ENCODE results near the gene GPC4. TPM values are rescaled to one million over a fixed set of nuclear protein-coding genes. Genes with fewer than 3 reads are reported as not detected.
"Not testable (repeated sequence)": the region's sequence is repeated elsewhere in the genome, so short reads cannot be mapped to it uniquely, and the experiment has no call there.

The GPC4 gene
- total RNA-seq, 1 donor from 2014 or later, result 64.6 TPM

DNA sequence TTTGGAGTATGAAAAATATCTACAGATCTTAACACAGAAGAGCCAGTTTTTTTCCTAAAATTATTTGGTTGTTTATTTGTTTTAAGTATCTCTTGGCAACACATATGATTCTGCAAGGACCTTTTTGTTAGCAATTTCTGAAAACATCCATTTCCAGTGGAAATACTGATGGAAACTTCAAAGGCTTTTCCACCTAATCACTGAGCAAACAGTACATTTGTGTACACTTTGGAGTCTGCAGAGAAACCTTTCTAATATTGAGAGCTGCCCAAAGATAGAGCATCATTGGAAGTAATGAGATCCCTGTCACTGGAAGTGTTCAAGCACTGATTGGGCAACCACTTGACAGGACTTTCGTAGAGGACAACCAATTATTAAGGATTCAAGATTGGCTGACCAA is 127.4 kb downstream of the GPC4 start:
- TF ChIP-seq, protein P1, sequence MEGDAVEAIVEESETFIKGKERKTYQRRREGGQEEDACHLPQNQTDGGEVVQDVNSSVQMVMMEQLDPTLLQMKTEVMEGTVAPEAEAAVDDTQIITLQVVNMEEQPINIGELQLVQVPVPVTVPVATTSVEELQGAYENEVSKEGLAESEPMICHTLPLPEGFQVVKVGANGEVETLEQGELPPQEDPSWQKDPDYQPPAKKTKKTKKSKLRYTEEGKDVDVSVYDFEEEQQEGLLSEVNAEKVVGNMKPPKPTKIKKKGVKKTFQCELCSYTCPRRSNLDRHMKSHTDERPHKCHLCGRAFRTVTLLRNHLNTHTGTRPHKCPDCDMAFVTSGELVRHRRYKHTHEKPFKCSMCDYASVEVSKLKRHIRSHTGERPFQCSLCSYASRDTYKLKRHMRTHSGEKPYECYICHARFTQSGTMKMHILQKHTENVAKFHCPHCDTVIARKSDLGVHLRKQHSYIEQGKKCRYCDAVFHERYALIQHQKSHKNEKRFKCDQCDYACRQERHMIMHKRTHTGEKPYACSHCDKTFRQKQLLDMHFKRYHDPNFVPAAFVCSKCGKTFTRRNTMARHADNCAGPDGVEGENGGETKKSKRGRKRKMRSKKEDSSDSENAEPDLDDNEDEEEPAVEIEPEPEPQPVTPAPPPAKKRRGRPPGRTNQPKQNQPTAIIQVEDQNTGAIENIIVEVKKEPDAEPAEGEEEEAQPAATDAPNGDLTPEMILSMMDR (IDR thresholded peaks at IDR 0.05), result no peak
- Mint-ChIP-seq H3K4me3 (ENCODE audit: unreplicated experiment) (no peak overlapping the region), H3K4me1 (ENCODE audit: low read depth) (no peaks in the 10 kb centered on the region), H3K36me3 (ENCODE audit: low read depth) (no peaks in the 10 kb centered on the region), H3K27ac (ENCODE audit: unreplicated experiment) (no peak overlapping the region), H3K27me3 (ENCODE audit: low read depth) (no peaks in the 10 kb centered on the region), H3K9me3 (ENCODE audit: low read depth) (no peaks in the 10 kb centered on the region)
- DNase-seq (ENCODE audit: low spot score), result no peak

DNA sequence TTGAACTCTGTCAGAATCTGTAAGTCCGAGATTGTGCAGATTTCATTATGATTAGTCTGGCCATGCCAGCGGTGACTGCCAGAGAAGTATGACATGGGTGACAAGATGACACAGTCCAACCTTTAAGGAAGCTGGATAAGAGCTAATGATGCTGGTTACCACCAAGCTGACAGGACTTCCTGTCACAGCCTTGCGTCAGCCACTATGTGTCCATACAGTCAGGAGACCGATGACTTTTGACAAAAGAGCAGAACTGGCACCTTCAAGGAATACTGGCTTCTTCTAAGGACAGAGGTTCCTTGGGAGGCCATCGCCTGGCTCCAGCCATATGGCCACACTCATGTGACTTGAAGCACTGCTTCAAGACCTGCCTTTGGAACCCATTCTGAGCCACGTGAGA is 129.9 kb downstream of the GPC4 start:
- DNase-seq (ENCODE audit: low spot score), result no peak
- Mint-ChIP-seq H3K9me3 (ENCODE audit: low read depth) (peaks cover 23% of the 10 kb centered on the region), H3K27me3 (ENCODE audit: low read depth) (no peaks in the 10 kb centered on the region), H3K4me3 (ENCODE audit: unreplicated experiment) (no peak overlapping the region), H3K27ac (ENCODE audit: unreplicated experiment) (no peak overlapping the region), H3K36me3 (ENCODE audit: low read depth) (peaks cover 13% of the 10 kb centered on the region), H3K4me1 (ENCODE audit: low read depth) (no peaks in the 10 kb centered on the region)
- TF ChIP-seq, protein P1 (IDR thresholded peaks at IDR 0.05), result no peak

DNA sequence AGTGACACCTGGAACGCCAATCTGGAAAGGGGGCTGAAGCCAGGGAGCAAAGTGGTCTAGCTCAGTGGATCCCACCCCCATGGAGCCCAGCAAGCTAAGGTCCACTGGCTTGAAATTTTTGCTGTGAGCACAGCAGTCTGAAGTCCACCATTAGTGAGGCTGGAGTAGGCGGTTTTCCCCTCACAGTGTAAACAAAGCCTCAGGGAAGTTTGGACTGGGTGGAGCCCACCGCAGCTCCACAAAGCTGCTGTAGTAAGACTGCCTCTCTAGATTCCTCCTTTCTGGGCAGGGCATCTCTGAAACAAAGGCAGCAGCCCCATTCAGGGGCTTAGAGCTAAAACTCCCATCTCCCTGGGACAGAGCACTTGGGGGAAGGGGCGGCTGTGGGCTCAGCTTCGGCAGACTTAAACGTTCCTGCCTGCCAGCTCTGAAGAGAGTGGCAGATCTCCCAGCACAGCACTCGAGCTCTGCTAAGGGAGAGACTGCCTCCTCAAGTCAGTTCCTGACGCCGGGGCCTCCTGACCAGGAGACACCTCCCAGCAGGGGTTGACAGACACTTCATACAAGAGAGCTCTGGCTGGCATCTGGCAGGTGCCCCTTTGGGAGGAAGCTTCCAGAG is 136.1 kb downstream of the GPC4 start:
- Mint-ChIP-seq H3K36me3 (ENCODE audit: low read depth) (peaks cover 19% of the 10 kb centered on the region), H3K9me3 (ENCODE audit: low read depth) (peaks cover 33% of the 10 kb centered on the region)
- not testable (repeated sequence) for H3K4me3 Mint-ChIP-seq (ENCODE audit: unreplicated experiment); H3K27me3 Mint-ChIP-seq (ENCODE audit: low read depth); DNase-seq (ENCODE audit: low spot score); H3K4me1 Mint-ChIP-seq (ENCODE audit: low read depth); H3K27ac Mint-ChIP-seq (ENCODE audit: unreplicated experiment)

DNA sequence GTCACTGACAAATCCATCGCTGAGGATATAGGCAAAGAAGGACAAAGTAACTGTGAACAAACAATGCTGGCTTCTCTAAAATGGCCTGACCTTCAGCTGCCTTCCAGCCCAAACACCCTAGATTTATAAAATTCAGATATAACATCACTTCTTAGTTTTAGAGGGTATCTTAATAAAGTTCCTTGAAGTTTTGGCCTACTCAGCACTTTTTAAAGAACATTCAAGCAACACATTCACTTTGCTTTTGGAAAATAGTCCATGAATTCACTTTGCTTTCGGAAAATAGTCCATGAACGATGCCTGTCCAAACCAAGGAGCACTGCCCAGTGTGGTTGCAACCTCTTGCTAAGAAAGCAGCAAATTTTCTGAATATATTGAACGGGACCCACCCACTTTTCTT is 142.1 kb downstream of the GPC4 start:
- Mint-ChIP-seq H3K9me3 (ENCODE audit: low read depth) (peaks cover 6% of the 10 kb centered on the region), H3K27me3 (ENCODE audit: low read depth) (no peaks in the 10 kb centered on the region), H3K4me1 (ENCODE audit: low read depth) (no peaks in the 10 kb centered on the region), H3K27ac (ENCODE audit: unreplicated experiment) (no peak overlapping the region), H3K36me3 (ENCODE audit: low read depth) (peaks cover 2% of the 10 kb centered on the region), H3K4me3 (ENCODE audit: unreplicated experiment) (no peak overlapping the region)
- DNase-seq (ENCODE audit: low spot score), result no peak
- TF ChIP-seq, protein P1 (IDR thresholded peaks at IDR 0.05), result no peak

DNA sequence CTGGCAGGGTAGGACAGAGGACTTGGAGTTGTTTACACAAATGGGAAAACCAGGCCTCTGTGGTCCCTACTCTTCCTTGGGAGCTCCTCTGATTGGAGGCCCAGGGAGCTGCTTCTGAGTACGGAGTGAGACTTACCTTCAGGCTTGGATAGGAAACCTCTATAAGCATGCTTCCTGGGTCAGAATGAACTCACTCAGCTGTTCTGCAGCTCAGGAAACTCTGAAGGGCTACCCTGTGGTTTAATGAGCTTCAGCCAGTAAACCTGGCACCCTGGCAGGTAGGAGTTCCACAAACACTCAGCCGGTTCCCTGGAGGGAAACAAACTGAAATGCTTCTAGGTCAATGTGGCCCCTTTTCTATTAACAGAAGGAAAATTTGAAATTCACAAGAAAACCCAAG is 146.1 kb downstream of the GPC4 start:
- H3K27me3 Mint-ChIP-seq (ENCODE audit: low read depth), result no peaks in the 10 kb centered on the region
- H3K4me3 Mint-ChIP-seq (ENCODE audit: unreplicated experiment), result no peak overlapping the region
- no peaks in the 10 kb centered on the region for H3K36me3 Mint-ChIP-seq (ENCODE audit: low read depth)
- peaks cover 14% of the 10 kb centered on the region for H3K4me1 Mint-ChIP-seq (ENCODE audit: low read depth)
- no peaks in the 10 kb centered on the region for H3K9me3 Mint-ChIP-seq (ENCODE audit: low read depth)
- no peak for DNase-seq (ENCODE audit: low spot score)
- TF ChIP-seq, protein P1 (IDR thresholded peaks at IDR 0.05), result no peak
- no peak overlapping the region for H3K27ac Mint-ChIP-seq (ENCODE audit: unreplicated experiment)

DNA sequence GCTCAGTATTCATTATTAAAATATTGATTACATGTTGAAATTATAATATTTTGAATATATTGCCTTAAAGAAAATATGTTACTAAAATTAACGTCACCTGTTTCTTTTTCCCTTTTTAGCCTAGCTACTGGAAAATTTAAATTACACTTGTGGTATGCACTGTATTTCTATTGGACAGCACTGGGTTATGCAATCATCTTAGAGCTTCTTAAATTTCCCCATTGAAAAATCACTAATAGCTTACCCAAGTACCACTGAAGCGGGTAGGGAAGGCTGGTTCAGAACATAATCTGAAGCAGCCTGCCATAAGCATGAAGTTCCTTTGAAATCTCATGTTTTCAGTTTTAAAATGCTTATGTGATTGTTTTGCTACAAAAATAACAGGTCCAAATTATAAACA is 147.7 kb downstream of the GPC4 start:
- no peak overlapping the region for H3K27ac Mint-ChIP-seq (ENCODE audit: unreplicated experiment)
- TF ChIP-seq, protein P1 (IDR thresholded peaks at IDR 0.05), result no peak

More for the DNA sequence above, 147.7 kb downstream of the GPC4 start:
- no peak for DNase-seq (ENCODE audit: low spot score)
- no peaks in the 10 kb centered on the region for H3K36me3 Mint-ChIP-seq (ENCODE audit: low read depth)
- H3K4me3 Mint-ChIP-seq (ENCODE audit: unreplicated experiment), result no peak overlapping the region
- no peaks in the 10 kb centered on the region for H3K27me3 Mint-ChIP-seq (ENCODE audit: low read depth)
- H3K4me1 Mint-ChIP-seq (ENCODE audit: low read depth), result peaks cover 14% of the 10 kb centered on the region
- no peaks in the 10 kb centered on the region for H3K9me3 Mint-ChIP-seq (ENCODE audit: low read depth)

Data from chondrocyte (in vitro differentiated cells).